H1 (cell line): Measurements from ENCODE around the gene RNF212. TPM values are rescaled to one million over a fixed set of nuclear protein-coding genes. Genes with fewer than 3 reads are reported as not detected.

Experiments used
- BCL11A ChIP-seq, 2 experiments: IDR thresholded peaks; one replicate each; pipeline ENCODE4 v1.6.1; 2011; ENCODE audit warnings: low read depth in 2 of 2, low read length in 2 of 2, mild to moderate bottlenecking in 2 of 2
- CBX8 ChIP-seq: fragments of 300-800, 300-1000 bp; sonication (generic); IDR thresholded peaks from 2 replicates; pipeline ENCODE4 v1.7.1; 2016; ENCODE audit warnings: low read depth, low read length, borderline replicate concordance
- CHD2 ChIP-seq: IDR thresholded peaks from 2 replicates; pipeline ENCODE4 v1.6.1; 2012; ENCODE audit warnings: low read length, improper control_type of control experiment
- HDAC6 ChIP-seq: IDR thresholded peaks from one replicate; pipeline ENCODE4 v1.7.1; 2012; ENCODE audit warnings: low read depth, mild to moderate bottlenecking, inconsistent platforms, low read length, moderate library complexity
- SIN3A ChIP-seq, 2 experiments: IDR thresholded peaks in 1 of 2; conservative IDR thresholded peaks in 1 of 2; 2 replicates each; pipeline ENCODE4 v1.6.1; 2011 to 2012; ENCODE audit warnings: low read length in 2 of 2, improper control_type of control experiment in 1 of 2, low read depth in 1 of 2, mild to moderate bottlenecking in 1 of 2
- SP4 ChIP-seq: IDR thresholded peaks from 2 replicates; pipeline ENCODE4 v1.6.1; 2012; ENCODE audit warnings: low read length, inconsistent platforms
- polyA plus RNA-seq, 7 experiments: library from polyadenylated mRNA; depleted of rRNA in 3 of 7; stranded (reverse) in 5 of 7; unstranded in 2 of 7; fragments of >200 nt in 5 of 7; fragments of 200-250 nt in 2 of 7; gene quantifications; 1 replicate in 5 of 7; 2 replicates in 1 of 7; 4 replicates in 1 of 7; pipeline versions ENCODE4 v1.2.1 to v1.2.3, GENCODE V29; 2011 to 2013; ENCODE audit warnings: missing spikeins in 2 of 7, mixed read lengths in 2 of 7
- total RNA-seq: library from RNA; stranded (reverse); fragmentation: NEBNext Ultra II Directional; extraction: Animal tissue kit (Norgen Biotek cat#: 25700); gene quantifications from 2 replicates; pipeline ENCODE4 v1.2.1, GENCODE V29; 2021
- TF ChIP-seq, protein P1 (sequence below), 3 experiments: IDR thresholded peaks; 1 replicate in 2 of 3; 2 replicates in 1 of 3; pipeline versions ENCODE4 v1.5.1 to v1.6.1; 2011; ENCODE audit warnings: low read length in 3 of 3, mild to moderate bottlenecking in 3 of 3, inconsistent platforms in 2 of 3, low read depth in 1 of 3, moderate library complexity in 1 of 3; ENCODE audit not compliant: insufficient read depth in 1 of 3; ENCODE audit errors: control extremely low read depth in 1 of 3
- TF ChIP-seq, protein P2 (sequence below): IDR thresholded peaks from 2 replicates; pipeline ENCODE4 v1.6.1; 2012; ENCODE audit warnings: low read length, inconsistent platforms
- TF ChIP-seq, protein P3 (sequence below): IDR thresholded peaks from 2 replicates; pipeline ENCODE4 v1.6.1; 2012; ENCODE audit warnings: inconsistent platforms
- TF ChIP-seq, protein P4 (sequence below): IDR thresholded peaks from 2 replicates; pipeline ENCODE4 v1.6.1; 2012; ENCODE audit warnings: inconsistent platforms

Gene RNF212
- total and polyA plus RNA-seq, 2 of the 8 experiments (the other 6 are each of a cell fraction or from before 2014, with no cell fraction given) = 3.4 to 5.4 TPM

DNA sequence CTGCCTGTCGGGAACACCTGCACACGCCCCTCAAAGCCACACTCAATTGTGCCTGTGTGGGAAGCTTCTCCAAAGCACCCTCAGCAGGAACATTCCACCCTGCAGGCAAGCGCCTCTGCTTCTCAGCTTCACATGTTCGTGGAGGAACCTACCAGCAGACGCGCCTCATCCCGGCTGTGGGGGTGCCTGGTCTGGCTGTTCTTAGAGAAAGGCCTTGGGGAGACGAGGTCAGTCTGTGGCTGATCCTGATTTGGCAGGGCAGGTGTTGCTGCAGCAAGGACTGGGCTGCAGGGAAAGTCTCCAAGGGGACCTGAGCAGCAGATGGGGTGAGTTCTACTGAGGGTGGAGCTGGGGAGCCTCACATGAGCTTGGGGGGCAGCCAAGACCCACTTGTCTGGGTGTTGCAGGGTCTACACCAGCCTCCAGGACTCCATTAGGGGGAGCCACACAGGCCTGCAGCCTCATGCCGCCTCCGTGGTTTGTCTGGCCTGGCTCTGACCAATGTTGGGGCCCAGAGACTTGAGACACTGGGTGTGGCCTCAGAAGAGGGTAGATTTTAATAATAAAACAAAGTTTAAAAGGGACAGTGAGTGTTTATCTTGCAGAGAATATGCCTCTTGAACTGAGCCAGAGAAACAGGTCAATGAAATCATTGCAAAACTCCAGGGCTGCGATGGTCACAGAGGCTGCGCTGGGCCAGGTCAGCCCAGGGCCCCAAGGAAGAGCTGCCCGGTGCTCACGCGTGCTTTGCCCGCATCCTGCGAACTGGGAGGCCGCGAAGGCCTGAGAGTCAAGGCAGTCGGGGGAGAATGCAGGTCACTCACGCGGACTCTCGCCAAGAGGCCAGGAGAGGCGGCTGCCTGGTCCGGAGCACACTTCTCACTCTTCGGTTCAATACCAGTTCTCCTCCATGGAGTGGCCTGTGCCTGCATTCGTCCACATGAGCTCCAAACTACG is 21.1 kb downstream of the RNF212 start (continued):
- TF ChIP-seq, protein P1, sequence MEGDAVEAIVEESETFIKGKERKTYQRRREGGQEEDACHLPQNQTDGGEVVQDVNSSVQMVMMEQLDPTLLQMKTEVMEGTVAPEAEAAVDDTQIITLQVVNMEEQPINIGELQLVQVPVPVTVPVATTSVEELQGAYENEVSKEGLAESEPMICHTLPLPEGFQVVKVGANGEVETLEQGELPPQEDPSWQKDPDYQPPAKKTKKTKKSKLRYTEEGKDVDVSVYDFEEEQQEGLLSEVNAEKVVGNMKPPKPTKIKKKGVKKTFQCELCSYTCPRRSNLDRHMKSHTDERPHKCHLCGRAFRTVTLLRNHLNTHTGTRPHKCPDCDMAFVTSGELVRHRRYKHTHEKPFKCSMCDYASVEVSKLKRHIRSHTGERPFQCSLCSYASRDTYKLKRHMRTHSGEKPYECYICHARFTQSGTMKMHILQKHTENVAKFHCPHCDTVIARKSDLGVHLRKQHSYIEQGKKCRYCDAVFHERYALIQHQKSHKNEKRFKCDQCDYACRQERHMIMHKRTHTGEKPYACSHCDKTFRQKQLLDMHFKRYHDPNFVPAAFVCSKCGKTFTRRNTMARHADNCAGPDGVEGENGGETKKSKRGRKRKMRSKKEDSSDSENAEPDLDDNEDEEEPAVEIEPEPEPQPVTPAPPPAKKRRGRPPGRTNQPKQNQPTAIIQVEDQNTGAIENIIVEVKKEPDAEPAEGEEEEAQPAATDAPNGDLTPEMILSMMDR (IDR thresholded peaks at IDR 0.05; ENCODE audit: control extremely low read depth in 1 of 3, insufficient read depth in 1 of 3, low read depth in 1 of 3, low read length in 3 of 3) = peak in 2 of 3 experiments; percentile 57 to 67; a peak in 3 of 4 replicates
- TF ChIP-seq CBX8 (no peak), BCL11A (IDR thresholded peaks at IDR 0.05; ENCODE audit: low read depth in 2 of 2, low read length in 2 of 2) (no peak), SP4 (no peak), SIN3A (conservative IDR thresholded peaks at IDR 0.05 in 1 of 2, IDR thresholded peaks at IDR 0.05 in 1 of 2; ENCODE audit: low read depth in 1 of 2, low read length in 2 of 2) (no peak), CHD2 (no peak), HDAC6 (no peak)
- TF ChIP-seq, protein P2, sequence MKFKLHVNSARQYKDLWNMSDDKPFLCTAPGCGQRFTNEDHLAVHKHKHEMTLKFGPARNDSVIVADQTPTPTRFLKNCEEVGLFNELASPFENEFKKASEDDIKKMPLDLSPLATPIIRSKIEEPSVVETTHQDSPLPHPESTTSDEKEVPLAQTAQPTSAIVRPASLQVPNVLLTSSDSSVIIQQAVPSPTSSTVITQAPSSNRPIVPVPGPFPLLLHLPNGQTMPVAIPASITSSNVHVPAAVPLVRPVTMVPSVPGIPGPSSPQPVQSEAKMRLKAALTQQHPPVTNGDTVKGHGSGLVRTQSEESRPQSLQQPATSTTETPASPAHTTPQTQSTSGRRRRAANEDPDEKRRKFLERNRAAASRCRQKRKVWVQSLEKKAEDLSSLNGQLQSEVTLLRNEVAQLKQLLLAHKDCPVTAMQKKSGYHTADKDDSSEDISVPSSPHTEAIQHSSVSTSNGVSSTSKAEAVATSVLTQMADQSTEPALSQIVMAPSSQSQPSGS = no peak
- TF ChIP-seq, protein P3, sequence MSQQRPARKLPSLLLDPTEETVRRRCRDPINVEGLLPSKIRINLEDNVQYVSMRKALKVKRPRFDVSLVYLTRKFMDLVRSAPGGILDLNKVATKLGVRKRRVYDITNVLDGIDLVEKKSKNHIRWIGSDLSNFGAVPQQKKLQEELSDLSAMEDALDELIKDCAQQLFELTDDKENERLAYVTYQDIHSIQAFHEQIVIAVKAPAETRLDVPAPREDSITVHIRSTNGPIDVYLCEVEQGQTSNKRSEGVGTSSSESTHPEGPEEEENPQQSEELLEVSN = peak; percentile 34; the same call in 1 of the 2 replicates
- TF ChIP-seq, protein P4, sequence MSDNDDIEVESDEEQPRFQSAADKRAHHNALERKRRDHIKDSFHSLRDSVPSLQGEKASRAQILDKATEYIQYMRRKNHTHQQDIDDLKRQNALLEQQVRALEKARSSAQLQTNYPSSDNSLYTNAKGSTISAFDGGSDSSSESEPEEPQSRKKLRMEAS = peak; percentile 76; the same call in 1 of the 2 replicates
